ENCODE data around the gene EHMT1.
"Not testable (repeated sequence)": the region's sequence is repeated elsewhere in the genome, so short reads cannot be mapped to it uniquely, and the experiment has no call there.

Gene EHMT1

DNA sequence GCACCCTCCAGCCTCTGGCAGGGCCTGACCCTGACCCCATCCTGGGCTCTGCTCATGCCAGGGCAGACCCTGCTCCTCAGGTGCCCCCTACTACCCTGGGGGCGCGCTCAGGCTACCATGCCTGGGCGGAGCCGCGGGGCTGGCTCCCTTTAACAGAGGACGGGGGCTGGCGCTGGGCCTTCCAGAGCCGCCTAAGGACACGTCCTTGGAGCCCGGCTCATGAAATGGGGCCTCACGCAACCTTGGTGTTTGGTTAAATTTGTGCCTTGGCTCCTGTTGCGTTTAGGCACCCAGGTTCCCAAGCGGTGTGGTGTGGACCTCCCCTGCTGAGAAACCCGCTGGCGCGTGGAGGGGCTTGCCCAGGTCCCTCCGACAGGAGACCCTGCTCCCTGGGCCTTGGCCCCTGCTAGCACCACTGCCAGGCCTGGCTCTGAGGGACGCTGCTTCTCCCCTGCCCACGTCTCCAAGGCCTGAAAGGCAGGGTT, 3.4 kb upstream of the EHMT1 start:
- no peak for DNase-seq

- peak; percentile 51 to 70 (median 64) for DNase-seq
These were observed 639 bp downstream of the EHMT1 start for GRCh38 chr9:137619240-137620047.

- DNase-seq = peak in 1 of 3 donors; percentile 61
These were observed 1.2 kb downstream of the EHMT1 start for GRCh38 chr9:137620048-137620405.

DNA sequence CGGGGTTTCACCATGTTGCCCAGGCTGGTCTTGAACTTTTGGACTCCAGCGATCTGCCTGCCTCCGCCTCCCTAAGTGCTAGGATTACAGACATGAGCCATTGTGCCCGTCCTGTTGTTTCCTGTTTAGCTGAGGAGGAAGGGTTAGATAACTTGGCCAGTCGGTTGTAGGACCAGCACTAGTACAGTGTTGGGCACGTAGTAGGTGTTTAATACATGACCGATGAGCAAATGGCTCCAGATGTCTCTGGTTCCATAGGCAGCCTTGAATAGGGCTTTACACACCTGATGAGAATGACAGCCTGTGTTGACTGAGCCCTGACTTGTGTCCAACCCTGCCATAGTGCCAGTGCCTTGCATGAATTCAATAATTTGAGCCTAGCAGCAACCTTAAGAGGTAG, 1.8 kb downstream of the EHMT1 start:
- no peak for DNase-seq

DNA sequence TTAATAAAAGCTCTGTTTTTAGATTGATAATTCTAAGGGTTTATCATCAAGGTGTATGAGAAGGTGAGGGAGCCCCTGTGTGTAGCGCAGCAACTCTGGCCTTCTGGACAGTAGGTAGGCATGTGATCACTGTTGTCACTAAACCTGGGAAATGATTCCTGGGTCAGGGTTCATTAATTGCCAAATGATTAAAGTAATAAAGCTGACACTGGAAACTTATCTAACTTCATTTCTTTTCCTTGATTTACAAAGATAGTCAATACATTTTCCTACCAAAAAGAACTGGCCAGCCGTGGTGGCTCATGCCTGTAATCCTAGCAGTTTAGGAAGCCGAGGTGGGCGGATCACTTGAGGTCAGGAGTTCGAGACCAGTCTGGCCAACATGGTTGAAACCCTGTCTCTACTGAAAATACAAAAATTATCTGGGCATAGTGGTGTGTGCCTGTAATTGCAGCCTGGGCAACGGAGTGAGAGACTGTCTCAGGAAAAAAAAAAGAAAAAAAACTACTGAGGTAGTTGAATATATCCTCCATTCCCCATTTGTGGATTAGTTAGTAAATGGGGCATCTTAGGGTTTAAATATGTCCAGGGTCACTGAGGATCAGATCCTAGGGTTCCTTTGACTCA, 2.4 kb downstream of the EHMT1 start:
- no peak for DNase-seq

DNA sequence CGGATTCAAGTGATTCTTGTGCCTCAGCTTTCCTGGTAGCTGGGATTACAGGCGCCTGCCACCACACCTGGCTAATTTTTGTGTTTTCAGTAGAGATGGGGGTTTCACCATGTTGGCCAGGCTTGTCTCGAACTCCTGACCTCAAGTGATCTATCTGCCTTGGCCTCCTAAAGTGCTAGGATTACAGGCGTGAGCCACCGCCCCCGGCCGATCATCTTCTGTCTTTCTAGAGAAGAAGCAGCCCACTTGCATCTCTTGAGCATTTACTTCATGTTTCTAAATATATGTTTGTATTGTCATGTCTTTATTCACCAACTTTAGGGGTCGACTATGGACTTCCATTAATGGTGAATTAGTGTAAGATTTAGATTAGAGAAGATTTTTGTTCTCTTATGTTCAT, 3.4 kb downstream of the EHMT1 start:
- not testable (repeated sequence) for DNase-seq

- no peak for DNase-seq
These were observed 7.7 kb downstream of the EHMT1 start for GRCh38 chr9:137626464-137626863.

DNA sequence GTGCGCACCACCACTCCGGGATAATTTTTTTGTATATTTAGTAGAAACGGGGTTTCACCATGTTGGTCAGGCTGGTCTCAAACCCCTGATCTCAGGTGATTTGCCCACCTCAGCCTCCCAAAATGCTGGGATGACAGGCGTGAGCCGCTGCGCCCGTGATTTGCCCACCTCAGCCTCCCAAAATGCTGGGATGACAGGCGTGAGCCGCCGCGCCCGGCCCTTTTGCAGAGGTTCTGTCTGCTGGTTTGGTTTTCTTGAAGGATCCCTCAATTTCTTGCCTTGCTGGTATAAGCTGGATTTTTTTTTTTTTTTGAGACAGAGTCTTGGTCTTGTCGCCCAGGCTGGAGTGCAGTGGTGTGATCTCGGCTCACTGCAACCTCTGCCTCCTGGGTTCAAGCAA, 8.6 kb downstream of the EHMT1 start:
- DNase-seq = not testable (repeated sequence)

GRCh38 chr9:137630126-137630525, 11.3 kb downstream of the EHMT1 start:
- DNase-seq = no peak

DNA sequence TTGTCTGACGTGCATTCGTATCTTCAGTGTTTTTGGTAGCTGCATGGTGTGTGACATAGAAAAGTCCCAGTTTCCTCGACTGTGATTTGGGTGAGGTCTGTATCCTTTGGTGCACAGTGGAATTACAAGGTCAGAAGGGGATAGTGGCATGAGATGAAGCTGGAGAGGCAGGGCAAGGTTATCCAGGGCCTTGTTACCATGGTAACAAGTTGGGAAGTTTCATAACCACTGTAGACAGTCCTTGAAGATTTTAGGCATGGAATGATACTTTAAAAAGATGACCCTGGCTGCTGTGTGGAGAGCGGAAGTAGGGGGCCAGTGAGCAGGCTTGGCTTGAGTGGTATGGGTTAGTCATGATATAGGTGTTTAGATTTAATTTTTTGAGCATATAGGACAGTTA, 11.9 kb downstream of the EHMT1 start:
- DNase-seq = no peak

- DNase-seq = peak in 2 of 3 donors; percentile 41 to 45
These were observed 12.8 kb downstream of the EHMT1 start for GRCh38 chr9:137631345-137632229.

DNA sequence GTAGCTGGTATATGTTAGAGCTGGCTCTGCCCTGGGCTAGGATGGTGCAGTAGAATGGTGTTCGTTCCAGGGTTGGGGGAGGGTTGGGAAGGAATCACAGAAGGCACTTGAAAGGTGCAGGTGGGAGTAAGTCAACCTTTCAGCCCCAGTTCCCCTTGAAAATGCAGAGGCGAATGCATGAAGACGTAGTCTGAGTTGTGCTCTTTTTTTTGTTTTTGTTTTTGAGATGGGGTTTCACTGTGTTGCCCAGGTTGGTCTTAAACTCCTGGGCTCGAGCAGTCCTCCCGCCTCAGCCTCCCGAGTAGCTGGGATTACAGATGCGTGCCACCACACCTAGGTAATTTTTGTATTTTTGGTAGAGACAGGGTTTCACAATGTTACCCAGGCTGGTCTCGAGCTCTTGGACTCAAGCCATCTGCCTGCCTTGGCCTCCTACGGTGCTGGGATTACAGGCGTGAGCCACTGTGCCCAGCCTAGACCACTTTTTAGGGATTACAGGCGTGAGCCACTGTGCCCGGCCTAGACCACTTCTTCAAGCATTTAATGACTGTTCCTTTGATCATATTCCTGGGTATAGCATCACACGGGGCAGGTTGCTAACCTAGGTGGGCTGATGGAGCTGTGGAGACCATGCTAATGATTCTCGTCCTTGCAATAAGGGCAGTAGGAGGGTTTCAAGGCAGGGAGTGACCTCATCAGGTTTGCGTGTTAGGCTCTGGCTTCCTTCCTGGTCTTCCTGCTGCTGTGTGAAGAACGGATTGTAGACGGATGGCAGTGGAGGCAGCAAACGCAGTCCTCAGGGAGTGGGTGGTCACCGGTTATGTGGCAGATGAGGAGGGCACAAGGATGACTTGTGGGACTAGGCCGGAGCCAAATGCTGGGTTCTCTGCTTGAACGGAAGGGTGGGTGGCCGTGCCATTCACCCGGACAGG, 13.7 kb downstream of the EHMT1 start:
- peak in 2 of 3 donors; percentile 49 to 62 for DNase-seq

GRCh38 chr9:137634016-137634415, 15.2 kb downstream of the EHMT1 start:
- no peak for DNase-seq

- no peak for DNase-seq
These were observed 19.9 kb downstream of the EHMT1 start for GRCh38 chr9:137638680-137639079.

DNA sequence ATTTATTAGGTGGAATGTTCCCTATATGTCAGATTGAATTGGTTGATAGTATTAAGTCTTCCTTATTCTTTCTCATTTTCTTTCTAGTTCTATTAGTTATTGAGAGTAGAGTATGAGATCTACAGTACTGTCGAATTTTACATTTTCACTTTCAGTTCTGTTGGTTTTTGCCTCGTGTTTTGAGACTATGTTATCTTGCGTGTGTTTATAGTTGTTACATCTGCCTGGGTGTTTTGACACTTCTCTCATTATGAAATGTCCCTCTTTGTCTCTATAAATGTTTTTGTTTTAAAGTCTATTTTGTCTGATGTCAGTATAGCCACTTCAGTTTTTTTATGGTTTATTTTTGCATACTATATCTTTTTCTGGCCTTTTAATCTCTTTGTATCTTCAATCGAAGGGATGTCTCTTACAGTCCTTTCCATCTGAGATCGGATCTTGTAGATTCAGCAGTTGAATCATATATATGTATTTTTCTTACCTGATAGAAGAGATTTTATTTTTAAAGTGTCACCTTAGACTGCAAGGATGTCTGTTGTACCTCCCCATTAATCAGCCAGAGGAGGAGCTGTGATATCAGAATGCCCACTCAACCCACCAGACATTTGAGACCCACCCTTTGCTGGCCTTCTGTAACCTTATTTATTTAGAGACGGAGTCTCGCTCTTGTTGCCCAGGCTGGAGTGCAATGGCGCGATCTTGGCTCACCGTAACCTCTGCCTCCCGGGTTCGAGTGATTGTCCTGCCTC, 20.7 kb downstream of the EHMT1 start:
- DNase-seq = peak in 2 of 3 donors; percentile 32 to 55

DNA sequence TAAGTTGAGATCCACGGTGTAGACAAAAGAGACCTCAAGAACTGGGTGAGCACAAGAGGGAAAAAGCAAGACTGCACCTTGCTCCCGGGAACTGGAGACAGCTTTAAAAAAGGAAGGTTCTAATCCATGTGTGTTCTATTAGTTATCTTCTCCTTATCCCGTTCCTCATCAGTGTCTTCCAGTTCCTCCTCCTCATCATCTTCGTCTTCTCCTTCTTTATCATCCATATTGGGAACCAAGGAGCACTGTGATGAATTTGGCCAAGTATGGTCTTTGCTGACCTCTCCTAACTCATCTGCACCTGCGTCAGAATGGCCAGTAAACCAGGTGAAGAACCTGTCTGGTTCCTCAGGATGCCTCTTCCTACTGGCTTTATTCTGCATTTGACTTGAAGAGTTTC, 22.1 kb downstream of the EHMT1 start:
- no peak for DNase-seq

DNA sequence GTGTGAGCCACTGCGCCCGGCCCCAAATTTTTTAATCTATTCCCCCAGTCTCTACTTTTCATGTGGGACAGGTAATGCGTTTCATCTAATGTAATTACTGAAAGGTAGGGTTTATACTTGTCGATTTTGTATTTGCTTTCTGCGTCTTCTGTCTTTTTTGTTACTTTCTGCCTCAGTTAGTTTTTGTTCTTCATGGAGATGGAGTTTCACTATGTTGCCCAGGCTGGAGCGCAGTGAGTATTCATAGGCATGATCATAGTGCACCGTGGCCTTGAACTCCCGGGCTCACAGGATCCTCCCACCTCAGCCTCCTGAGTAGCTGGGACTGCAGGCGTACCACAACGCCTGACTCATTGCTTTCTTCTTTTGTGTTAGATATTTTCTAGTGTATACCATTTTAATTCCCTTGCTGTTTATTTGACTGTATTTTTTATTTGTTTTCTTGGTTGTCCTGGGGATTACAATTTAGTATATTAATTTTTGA, 23.4 kb downstream of the EHMT1 start:
- DNase-seq = no peak

- DNase-seq = no peak
These were observed 24.1 kb downstream of the EHMT1 start for GRCh38 chr9:137642892-137643291.

DNA sequence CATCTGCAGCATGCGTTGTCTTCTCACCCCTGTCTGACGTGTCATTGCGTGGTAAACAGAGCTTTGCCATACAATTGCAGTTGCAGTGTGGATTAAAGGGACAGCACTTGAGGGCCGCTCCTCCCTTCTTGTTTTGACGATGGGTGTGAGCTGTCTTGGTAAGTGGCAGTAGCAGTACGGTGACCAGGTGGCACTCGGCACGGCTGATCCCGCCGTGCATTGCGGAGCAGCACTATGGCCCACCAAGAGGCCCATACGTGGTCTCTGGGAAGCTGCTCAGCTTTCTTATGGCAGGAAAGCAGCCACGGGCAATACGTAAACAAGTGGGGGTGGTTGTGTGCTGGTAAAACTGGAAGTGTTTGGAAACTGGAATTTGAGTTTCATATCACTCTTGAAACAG, 25.1 kb downstream of the EHMT1 start:
- DNase-seq = no peak

DNA sequence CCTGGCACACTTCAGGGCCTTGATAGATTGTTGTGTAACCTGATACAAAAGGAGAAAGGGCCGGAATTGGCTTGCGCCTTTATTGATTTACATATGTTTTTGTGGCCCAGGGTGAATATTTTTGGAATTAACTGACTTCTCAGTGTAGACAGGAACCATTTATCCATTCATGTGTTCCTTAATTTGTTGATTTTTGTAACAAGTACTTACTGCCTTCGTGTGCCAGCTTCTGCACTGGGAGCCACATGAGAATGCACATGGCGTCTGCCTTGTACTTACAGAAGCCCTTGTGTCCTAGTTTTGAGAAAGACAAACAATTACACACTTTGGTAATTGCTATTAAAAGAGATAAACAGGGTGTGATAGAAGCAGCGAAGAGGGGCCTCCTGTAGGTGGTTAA, 26.4 kb downstream of the EHMT1 start:
- no peak for DNase-seq

- no peak for DNase-seq
These were observed 27.5 kb downstream of the EHMT1 start for GRCh38 chr9:137646341-137646740.
